ENCODE data around the gene LIM2. TPM values are rescaled to one million over a fixed set of nuclear protein-coding genes. Genes with fewer than 3 reads are reported as not detected.

LIM2 gene
- total RNA-seq, 1 donor from 2014 or later: not detected

DNA sequence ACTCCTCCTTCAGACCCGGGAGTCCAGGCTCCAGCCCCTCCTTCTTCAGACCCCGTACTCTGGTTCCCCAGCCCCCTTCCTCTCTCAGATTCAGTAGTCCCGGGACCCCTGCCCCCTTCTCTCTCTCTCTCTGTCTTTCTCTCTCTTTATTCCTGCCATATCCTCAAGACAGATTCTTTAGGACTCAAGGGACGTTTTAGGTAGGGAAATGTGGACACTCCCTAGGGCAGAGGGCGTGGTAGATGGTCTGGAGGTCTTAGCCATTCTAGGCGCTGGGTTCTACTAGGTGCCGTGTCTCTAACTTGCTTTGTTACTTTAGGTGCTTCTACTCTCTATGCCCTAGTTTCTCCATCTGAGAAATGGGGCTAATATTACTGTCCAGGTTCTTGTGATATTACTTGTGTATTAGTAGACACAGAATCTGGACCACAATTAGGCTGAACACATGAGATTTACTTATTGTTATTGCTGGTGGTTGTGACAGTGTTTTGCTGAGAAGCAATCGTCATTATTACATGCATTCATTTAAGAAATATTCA lies 3.4 kb upstream of the LIM2 start:
- H3K4me3 ChIP-seq: no peak overlapping the region
- H3K4me1 ChIP-seq: no peaks in the 10 kb centered on the region
- no peak for TF ChIP-seq CTCF (IDR thresholded peaks at IDR 0.05)
- intact Hi-C loops (cut with DNase I): no loop called here
- H3K27me3 ChIP-seq: no peaks in the 10 kb centered on the region
- H3K9me3 ChIP-seq: no peaks in the 10 kb centered on the region
- ATAC-seq: no peak
- H3K27ac ChIP-seq: no peak overlapping the region
- no peak for DNase-seq
- H3K36me3 ChIP-seq: no peaks in the 10 kb centered on the region

- peak; percentile 5 for ATAC-seq
- Histone ChIP-seq H3K27me3 (no peaks in the 10 kb centered on the region), H3K27ac (no peak overlapping the region), H3K36me3 (no peaks in the 10 kb centered on the region), H3K4me1 (no peaks in the 10 kb centered on the region), H3K9me3 (no peaks in the 10 kb centered on the region), H3K4me3 (no peak overlapping the region)
- intact Hi-C loops (cut with DNase I): no loop called here
- TF ChIP-seq CTCF (IDR thresholded peaks at IDR 0.05): no peak
- DNase-seq: no peak
Measured at GRCh38 chr19:51389143-51389542, 1.4 kb upstream of the LIM2 start.

DNA sequence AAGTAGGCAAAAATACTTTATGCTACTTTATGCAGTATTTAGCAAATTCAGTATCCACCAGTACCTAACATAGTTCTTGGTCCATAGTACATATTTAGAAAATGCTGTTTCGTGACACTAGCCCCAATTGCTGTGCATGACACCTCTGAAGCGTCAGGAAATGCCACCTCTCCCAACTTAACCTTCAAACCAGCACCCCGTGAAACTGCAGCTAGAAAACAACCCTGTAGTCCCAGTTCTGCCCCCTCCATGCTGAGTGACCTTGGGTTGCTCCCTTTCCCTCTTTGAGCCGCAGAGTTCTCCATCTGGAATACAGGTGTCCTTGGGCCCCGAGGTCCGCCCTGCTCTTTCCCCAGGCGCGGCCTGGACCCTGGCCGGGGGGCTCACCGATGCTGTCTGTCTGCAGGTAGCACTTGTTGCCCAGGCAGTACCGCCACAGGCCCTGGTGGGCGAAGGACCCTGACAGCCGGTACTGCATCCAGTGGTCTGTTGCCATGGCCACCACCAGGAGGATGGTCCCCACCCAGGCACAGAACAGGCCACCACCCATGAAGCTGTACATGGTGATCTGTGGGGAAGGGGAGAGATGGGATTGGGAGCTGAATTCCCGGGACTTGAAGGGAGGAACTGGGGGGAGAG lies 773 bp downstream of the LIM2 start:
- ATAC-seq: no peak
- H3K27ac ChIP-seq: no peak overlapping the region
- no peaks in the 10 kb centered on the region for H3K36me3 ChIP-seq
- no peak overlapping the region for H3K4me3 ChIP-seq
- DNase-seq: no peak
- H3K4me1 ChIP-seq: no peaks in the 10 kb centered on the region
- H3K27me3 ChIP-seq: no peaks in the 10 kb centered on the region
- TF ChIP-seq CTCF (IDR thresholded peaks at IDR 0.05): no peak
- no peaks in the 10 kb centered on the region for H3K9me3 ChIP-seq
- intact Hi-C loops (cut with DNase I): no loop called here

DNA sequence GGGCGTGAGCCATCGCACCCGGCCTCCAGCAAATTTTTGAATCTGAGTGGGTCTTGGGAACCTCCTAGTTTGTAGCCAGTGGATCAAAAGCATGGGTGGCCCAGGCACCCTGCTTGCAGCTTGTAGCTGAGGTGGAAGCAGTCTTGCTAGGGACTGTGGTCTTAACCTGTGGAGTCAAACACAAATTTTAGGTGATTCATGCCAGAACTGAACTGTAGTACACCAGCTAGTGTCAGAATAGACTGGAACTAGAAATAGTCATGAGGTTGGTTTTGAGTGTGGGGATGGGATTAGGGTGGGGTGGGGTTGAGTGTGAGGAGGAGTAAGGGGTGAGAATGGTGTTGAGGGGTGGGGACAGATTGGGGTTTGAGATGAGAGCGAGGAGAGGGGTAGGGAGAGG lies 5.8 kb downstream of the LIM2 start:
- H3K9me3 ChIP-seq: no peaks in the 10 kb centered on the region
- no peaks in the 10 kb centered on the region for H3K4me1 ChIP-seq
- intact Hi-C loops (cut with DNase I): no loop called here
- no peak for TF ChIP-seq CTCF (IDR thresholded peaks at IDR 0.05)
- H3K27ac ChIP-seq: no peak overlapping the region
- no peaks in the 10 kb centered on the region for H3K36me3 ChIP-seq
- DNase-seq (no peak), ATAC-seq (no peak)
- H3K4me3 ChIP-seq: no peak overlapping the region
- no peaks in the 10 kb centered on the region for H3K27me3 ChIP-seq

DNA sequence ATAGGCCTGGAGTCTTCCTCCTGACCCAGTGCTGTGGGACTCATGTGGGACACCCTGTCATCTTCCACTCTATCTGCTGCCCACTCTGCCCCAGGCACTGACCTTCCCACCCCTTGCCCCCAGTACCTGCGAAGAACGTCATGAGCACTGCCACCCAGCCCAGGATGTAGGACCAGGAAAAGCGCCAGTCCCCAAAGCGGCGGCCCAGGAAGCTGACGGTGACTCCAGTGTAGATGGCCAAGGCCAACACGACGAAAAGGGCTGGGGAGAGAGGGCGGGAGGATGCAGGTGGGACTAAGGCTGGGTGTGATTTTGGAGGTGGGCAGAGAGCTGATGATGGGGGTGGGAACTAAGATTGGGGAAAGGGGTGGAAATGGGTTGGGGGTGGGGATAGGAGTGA lies 7.4 kb downstream of the LIM2 start:
- Histone ChIP-seq H3K36me3 (no peaks in the 10 kb centered on the region), H3K27me3 (no peaks in the 10 kb centered on the region), H3K9me3 (no peaks in the 10 kb centered on the region), H3K4me3 (no peak overlapping the region), H3K27ac (no peak overlapping the region), H3K4me1 (no peaks in the 10 kb centered on the region)
- no peak for TF ChIP-seq CTCF (IDR thresholded peaks at IDR 0.05)
- DNase-seq: no peak
- ATAC-seq: no peak
- intact Hi-C loops (cut with DNase I): no loop called here

GRCh38 chr19:51377422-51377821 lies 10.4 kb downstream of the LIM2 start:
- Histone ChIP-seq H3K36me3 (no peaks in the 10 kb centered on the region), H3K9me3 (no peaks in the 10 kb centered on the region), H3K27ac (no peak overlapping the region), H3K4me1 (no peaks in the 10 kb centered on the region), H3K27me3 (no peaks in the 10 kb centered on the region), H3K4me3 (no peak overlapping the region)
- intact Hi-C loops (cut with DNase I): no loop called here
- TF ChIP-seq CTCF (IDR thresholded peaks at IDR 0.05): no peak
- ATAC-seq (no peak), DNase-seq (no peak)
